Smooth muscle cell (in vitro differentiated cells): Measurements from ENCODE around the gene CNOT6L. TPM values are rescaled to one million over a fixed set of nuclear protein-coding genes. Genes with fewer than 3 reads are reported as not detected.

Experiments
- DNase-seq: peaks from one replicate; lab custom pipeline; 2025; ENCODE audit not compliant: unreplicated experiment; lab: John Stamatoyannopoulos, UW
- H2AFZ ChIP-seq: fragments of 200-600 bp; sonication (generic); 2 replicates; pipeline ENCODE4 v1.6.0; 2016; ENCODE audit warnings: antibody characterized with exemption, low read depth, mild to moderate bottlenecking
- H3F3A ChIP-seq: fragments of 200-600 bp; sonication (generic); 2 replicates; pipeline ENCODE4 v1.6.0; 2017; ENCODE audit warnings: antibody characterized with exemption, low read depth
- H3K27ac ChIP-seq: fragments of 200-600 bp; sonication (generic); 2 replicates; pipeline ENCODE4 v1.5.1; 2016; ENCODE audit warnings: low read depth, mild to moderate bottlenecking
- H3K27me3 ChIP-seq: fragments of 200-600 bp; sonication (generic); 2 replicates; pipeline ENCODE4 v1.6.1; 2016; ENCODE audit warnings: low read depth, mild to moderate bottlenecking
- H3K36me3 ChIP-seq: fragments of 200-600 bp; sonication (generic); 2 replicates; pipeline ENCODE4 v1.5.1; 2016; ENCODE audit warnings: low read depth
- H3K4me1 ChIP-seq: fragments of 200-600 bp; sonication (generic); 2 replicates; pipeline ENCODE4 v1.5.1; 2016; ENCODE audit warnings: low read depth
- H3K4me2 ChIP-seq: fragments of 200-600 bp; sonication (generic); 2 replicates; pipeline ENCODE4 v1.6.0; 2016; ENCODE audit warnings: mild to moderate bottlenecking
- H3K4me3 ChIP-seq: fragments of 200-600 bp; sonication (generic); 2 replicates; pipeline ENCODE4 v1.5.1; 2016; ENCODE audit warnings: mild to moderate bottlenecking
- H3K79me2 ChIP-seq: fragments of 200-600 bp; sonication (generic); 2 replicates; pipeline ENCODE4 v1.6.0; 2016; ENCODE audit warnings: low read depth, mild to moderate bottlenecking
- H3K9ac ChIP-seq: fragments of 200-600 bp; sonication (generic); 2 replicates; pipeline ENCODE4 v1.6.0; 2016; ENCODE audit warnings: low read depth
- H3K9me3 ChIP-seq: fragments of 200-600 bp; sonication (generic); replicated peaks from 2 replicates; pipeline ENCODE4 v1.5.1; 2016; ENCODE audit warnings: low read depth
- H4K20me1 ChIP-seq: fragments of 200-600 bp; sonication (generic); 2 replicates; pipeline ENCODE4 v1.6.0; 2016; ENCODE audit warnings: low read depth
- WGBS: methylation state at CpG from one replicate; pipeline ENCODE4 v1.1.7; 2016; ENCODE audit warnings: low lambda C conversion rate; 5-methylcytosine and 5-hydroxymethylcytosine counted together
- polyA plus RNA-seq: library from polyadenylated mRNA; unstranded; fragments of >200 nt; fragmentation: Nextera tagmentation; extraction: Ambion mirVana; gene quantifications from 2 replicates; pipeline ENCODE4 v1.2.1, GENCODE V29; 2016
- total RNA-seq: library from RNA; depleted of rRNA; stranded (reverse); fragments of >200 nt; gene quantifications from 2 replicates; pipeline ENCODE4 v1.2.3, GENCODE V29; 2014
- TF ChIP-seq, protein P1 (sequence below): fragments of 200-600 bp; sonication (generic); IDR thresholded peaks from 2 replicates; pipeline ENCODE4 v1.5.1; 2017; ENCODE audit warnings: borderline replicate concordance, mild to moderate bottlenecking, antibody characterized with exemption; ENCODE audit not compliant: insufficient read depth, poor library complexity, severe bottlenecking

Gene CNOT6L
- total and polyA plus RNA-seq, 2 experiments from 2014 or later, result 4.8 to 22.2 TPM

DNA sequence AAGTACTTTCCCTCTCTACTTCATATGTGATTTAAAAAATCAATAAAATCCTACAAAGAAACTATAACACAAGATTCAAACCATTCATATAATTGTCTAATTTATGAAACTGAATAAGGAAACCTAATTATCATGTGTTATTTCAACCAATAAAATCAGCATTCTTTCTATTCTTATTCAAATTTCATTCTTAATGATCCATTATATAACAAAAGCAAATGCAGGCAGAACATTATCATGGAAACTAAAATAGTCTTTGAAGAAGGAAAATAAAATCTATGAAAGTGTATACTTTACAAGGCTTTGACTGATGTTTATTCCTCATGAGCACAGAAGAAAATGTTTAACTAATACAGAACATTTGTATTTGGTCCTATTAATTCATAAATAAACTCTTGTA lies 47.6 kb downstream of the CNOT6L start:
- Histone ChIP-seq H3K36me3 (peaks cover 9% of the 10 kb centered on the region), H3K79me2 (peaks cover 9% of the 10 kb centered on the region), H3K27me3 (no peaks in the 10 kb centered on the region)

DNA sequence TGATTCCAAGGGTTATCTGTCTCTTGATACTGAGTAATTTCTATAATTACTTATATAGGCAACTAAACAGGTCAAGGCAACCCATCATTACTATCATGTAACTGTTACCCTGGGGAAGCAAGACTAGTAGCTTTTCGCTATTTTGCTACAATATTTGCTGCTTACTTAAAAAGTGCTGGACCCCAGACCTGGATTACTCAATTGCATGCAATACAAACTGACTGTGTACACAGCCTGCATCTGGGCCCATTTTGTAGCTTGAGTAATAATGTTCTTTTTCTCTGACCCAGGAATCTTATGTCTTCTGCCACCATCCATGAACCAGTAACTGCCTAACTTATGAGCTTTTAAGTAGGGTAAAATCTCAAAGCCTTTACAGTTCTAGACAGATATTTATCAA lies 53.4 kb downstream of the CNOT6L start:
- peaks cover 7% of the 10 kb centered on the region for H4K20me1 ChIP-seq
- H3K27ac ChIP-seq, result no peak overlapping the region
- H2AFZ ChIP-seq, result no peak overlapping the region
- TF ChIP-seq, protein P1, sequence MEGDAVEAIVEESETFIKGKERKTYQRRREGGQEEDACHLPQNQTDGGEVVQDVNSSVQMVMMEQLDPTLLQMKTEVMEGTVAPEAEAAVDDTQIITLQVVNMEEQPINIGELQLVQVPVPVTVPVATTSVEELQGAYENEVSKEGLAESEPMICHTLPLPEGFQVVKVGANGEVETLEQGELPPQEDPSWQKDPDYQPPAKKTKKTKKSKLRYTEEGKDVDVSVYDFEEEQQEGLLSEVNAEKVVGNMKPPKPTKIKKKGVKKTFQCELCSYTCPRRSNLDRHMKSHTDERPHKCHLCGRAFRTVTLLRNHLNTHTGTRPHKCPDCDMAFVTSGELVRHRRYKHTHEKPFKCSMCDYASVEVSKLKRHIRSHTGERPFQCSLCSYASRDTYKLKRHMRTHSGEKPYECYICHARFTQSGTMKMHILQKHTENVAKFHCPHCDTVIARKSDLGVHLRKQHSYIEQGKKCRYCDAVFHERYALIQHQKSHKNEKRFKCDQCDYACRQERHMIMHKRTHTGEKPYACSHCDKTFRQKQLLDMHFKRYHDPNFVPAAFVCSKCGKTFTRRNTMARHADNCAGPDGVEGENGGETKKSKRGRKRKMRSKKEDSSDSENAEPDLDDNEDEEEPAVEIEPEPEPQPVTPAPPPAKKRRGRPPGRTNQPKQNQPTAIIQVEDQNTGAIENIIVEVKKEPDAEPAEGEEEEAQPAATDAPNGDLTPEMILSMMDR, result no peak
- no peaks in the 10 kb centered on the region for H3K27me3 ChIP-seq
- no peak for DNase-seq
- no peak overlapping the region for H3K9ac ChIP-seq
- no peaks in the 10 kb centered on the region for H3K9me3 ChIP-seq
- H3F3A ChIP-seq, result no peaks in the 10 kb centered on the region
- peaks cover 16% of the 10 kb centered on the region for H3K79me2 ChIP-seq
- H3K4me1 ChIP-seq, result no peaks in the 10 kb centered on the region
- H3K36me3 ChIP-seq, result peaks cover 20% of the 10 kb centered on the region
- H3K4me2 ChIP-seq, result no peak overlapping the region
- H3K4me3 ChIP-seq, result no peak overlapping the region
- 100% methylated on average over 1 of the region's 1 CpG for WGBS

More for the DNA sequence above, 47.6 kb downstream of the CNOT6L start:
- Histone ChIP-seq H3K4me1 (no peaks in the 10 kb centered on the region), H3K4me3 (no peak overlapping the region), H3K27ac (no peak overlapping the region), H4K20me1 (peaks cover 36% of the 10 kb centered on the region), H3K4me2 (no peak overlapping the region), H3K9me3 (no peaks in the 10 kb centered on the region), H3F3A (no peaks in the 10 kb centered on the region), H3K9ac (no peak overlapping the region), H2AFZ (no peak overlapping the region)
- no peak for DNase-seq
- TF ChIP-seq, protein P1, result no peak

- Histone ChIP-seq H3K27ac (no peak overlapping the region), H3K4me2 (no peak overlapping the region), H2AFZ (no peak overlapping the region), H4K20me1 (no peaks in the 10 kb centered on the region), H3K9me3 (no peaks in the 10 kb centered on the region), H3K4me3 (no peak overlapping the region), H3K36me3 (peaks cover 24% of the 10 kb centered on the region), H3K27me3 (no peaks in the 10 kb centered on the region), H3K4me1 (no peaks in the 10 kb centered on the region), H3K79me2 (peaks cover 29% of the 10 kb centered on the region), H3K9ac (no peak overlapping the region), H3F3A (no peaks in the 10 kb centered on the region)
- no peak for DNase-seq
- TF ChIP-seq, protein P1, result no peak
- WGBS, result 100% methylated on average over 1 of the region's 1 CpG
Measured at GRCh38 chr4:77762531-77762930, 56.6 kb downstream of the CNOT6L start.

DNA sequence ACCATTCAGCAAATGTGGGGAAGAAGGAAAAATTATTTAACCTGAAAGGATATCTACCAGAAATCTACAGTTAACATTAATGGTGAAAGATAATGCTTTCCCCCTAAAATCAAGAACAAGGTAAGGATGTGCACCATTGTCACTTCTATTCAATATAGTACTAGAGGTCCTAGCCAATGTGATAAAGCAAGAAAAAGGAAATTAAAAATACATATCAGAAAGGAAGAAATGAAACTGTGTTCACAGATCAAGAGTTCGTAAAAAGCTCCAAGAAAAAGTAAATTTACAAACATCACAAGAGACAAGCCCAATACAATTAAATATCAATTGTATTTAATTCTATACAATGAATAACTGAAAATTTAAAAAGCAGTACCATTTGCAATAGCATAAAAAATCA lies 57.6 kb downstream of the CNOT6L start:
- no peaks in the 10 kb centered on the region for H3K4me1 ChIP-seq
- peaks cover 24% of the 10 kb centered on the region for H3K36me3 ChIP-seq
- no peak overlapping the region for H3K4me2 ChIP-seq
- H4K20me1 ChIP-seq, result no peaks in the 10 kb centered on the region
- no peak overlapping the region for H3K9ac ChIP-seq
- no peaks in the 10 kb centered on the region for H3K9me3 ChIP-seq
- no peak overlapping the region for H2AFZ ChIP-seq
- H3F3A ChIP-seq, result no peaks in the 10 kb centered on the region
- H3K27ac ChIP-seq, result no peak overlapping the region
- peaks cover 29% of the 10 kb centered on the region for H3K79me2 ChIP-seq
- DNase-seq, result no peak
- H3K27me3 ChIP-seq, result no peaks in the 10 kb centered on the region
- 100% methylated on average over 1 of the region's 1 CpG for WGBS
- no peak overlapping the region for H3K4me3 ChIP-seq
- TF ChIP-seq, protein P1, result no peak
